Activated CD4-positive, alpha-beta T cell treated with anti-CD3 and anti-CD28 coated beads, Interleukin-2, amount 50 U/mL, for 1 hour (primary cell): ENCODE results near the gene FKBP1B.
"Not testable (repeated sequence)": the region's sequence is repeated elsewhere in the genome, so short reads cannot be mapped to it uniquely, and the experiment has no call there.

Experiments
- DNase-seq: peaks from one replicate; pipeline ENCODE4 v3.0.0-alpha.2; 2020

Gene FKBP1B

GRCh38 chr2:24073816-24074215, 24.3 kb downstream of the FKBP1B start:
- no peak for DNase-seq

DNA sequence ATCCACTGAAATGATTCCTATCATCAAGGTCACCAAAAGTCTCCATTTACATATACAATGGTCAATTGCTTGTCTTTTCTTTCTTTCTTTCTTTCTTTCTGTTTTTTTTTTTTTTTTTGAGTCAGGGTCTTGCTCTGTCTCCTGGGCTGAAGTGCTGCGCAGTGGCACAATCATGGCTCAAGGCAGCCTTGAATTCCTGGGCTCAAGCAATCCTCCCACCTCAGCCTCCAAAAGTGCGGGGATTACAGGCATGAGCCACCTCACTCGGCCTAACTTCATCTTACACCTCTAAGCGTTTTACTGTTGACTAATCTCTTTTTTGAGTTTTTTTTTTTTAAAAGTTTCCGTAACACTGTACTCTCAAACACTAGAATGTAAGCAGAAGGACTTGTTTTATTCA, 25.7 kb downstream of the FKBP1B start:
- no peak for DNase-seq

DNA sequence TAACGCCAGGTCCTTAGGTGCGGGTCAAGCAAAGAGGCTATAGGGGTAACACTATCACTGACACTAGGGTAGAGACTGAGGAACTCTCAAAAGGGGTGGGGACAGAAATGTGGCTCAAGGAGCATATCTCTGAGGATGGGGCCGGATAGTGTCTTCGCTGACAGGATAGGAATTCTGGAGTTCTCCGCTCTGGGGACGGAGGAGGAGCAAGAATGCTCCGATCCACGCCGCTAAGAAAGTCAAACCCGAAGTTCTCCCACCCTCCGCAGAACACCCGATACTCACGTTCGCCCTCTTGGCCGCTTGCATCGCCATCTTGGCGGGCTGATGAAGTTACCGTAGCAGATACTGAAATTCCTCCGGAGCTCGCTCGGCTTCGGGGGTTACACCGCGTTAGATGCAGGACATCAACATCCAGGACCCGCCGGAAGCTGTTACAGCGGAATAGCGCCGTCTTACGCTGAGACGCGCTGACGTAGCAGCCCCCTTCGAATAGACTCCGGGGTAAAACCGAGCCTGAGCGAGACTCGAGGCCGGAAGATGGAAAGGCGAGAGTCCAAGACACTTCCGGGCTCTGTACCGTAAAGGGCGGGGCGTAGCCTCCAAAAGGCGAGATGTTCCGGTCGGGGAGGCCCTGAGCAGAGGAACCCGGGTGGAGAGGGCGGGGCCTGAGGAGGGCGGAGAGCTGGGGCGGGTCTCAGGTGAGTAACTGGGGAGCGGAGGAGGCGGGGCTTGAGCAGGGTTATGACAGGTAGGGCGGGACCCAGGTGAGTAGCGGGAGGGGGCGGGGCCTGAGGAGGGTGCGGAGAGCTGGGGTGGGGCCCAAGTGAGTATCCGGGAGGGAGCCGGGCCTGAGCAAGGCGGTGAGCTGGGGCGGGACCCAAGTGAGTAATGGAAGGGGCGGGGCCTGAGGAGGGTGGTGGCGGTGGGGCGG, 26.6 kb downstream of the FKBP1B start, which contains the start of gene SF3B6:
Gene SF3B6, minus strand, starts transcription at position 412 of the 934 bp plus-strand sequence. Its CDS starts 97 bp downstream, at position 315.
- DNase-seq, result peak; percentile 100

DNA sequence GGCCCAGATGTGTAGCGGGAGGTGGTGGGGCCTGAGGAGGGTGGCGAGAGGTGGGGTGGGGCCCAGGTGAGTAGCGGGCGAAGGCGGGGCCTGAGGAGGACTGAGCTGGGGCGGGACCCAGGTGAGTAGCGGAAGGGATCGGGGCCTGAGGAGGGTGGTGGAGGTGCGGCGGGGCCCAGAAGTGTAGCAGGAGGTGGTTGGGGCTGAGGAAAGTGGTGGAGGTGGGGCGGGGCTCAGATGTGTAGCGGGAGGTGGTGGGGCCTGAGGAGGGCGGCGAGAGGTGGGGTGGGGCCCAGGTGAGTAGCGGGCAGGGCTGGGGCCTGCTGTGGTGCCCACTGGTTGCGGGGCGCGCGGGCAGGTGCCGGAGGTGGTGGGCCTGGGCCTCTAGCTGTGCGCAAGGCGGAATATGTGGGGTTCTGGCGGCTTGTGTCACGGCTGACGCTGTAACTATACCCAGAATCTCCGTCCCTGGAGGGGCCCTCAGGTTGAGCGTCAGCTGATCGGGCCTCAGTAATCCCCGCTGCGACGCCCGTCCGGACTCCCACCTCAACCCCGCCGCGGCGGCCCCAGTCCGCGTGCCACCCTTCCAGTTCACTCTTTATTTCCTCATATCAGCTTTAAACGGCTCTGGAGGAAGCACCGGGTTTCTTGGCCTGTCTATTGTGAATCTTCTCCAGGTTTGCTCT, 27.5 kb downstream of the FKBP1B start:
- no peak for DNase-seq

- no peak for DNase-seq
These were observed 28.0 kb downstream of the FKBP1B start for GRCh38 chr2:24077535-24077877.

DNA sequence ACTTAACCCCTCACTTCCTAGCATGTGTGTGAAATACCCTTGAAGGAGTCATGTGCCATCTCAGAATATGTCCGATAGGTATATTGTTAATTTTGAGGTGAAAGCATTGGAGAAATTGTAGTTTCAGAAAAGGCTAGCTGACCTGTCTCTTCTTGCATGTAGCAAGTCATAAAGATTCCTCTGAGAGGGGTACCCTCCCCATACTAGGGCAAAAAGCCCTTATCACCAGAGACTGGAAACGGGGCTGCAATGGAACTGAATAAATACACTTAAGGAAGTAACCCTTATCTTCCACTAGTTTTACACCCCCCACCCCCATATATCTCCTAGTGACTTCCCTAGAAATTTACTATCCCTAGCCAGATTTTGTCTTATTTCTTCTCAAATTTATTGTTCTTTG, 28.3 kb downstream of the FKBP1B start:
- DNase-seq, result no peak

GRCh38 chr2:24080701-24081100, 31.2 kb downstream of the FKBP1B start:
- DNase-seq, result no peak

DNA sequence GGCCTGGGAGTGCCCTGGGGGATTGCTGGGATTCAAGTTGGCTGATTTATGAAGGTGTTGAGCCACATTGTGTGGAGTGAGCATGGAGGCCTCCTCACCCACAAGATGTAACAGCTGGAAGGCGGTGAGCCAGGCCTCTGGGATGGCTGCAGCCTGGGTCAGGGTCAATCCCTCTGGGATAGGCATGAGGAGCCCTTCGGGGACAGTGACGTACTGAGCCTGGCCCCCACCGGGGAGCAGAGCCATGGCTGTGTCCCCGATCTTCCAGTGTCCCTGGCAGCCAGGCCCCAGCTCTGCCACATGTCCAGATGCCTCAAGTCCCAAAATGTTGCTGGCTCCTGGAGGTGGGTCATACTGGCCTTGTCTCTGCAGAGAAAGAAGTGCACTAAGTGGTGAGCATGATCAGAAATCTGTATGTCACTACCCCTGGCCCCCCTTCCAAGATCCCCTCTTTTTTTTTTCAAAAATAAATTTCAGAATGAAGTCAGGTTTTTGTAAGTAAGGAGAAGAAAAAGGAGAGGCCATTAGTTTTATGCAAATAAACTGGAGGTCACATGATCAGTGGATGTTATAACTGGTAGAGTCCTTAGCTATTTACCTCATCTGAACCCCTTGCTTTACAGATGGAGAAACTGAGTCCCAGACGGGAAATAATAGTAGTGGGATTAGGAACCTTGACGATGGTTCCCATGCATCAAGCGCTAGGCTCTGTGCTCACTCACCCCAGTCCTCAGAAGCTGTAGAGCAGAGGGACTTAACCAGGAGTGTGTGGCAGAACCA, 33.4 kb downstream of the FKBP1B start:
- no peak for DNase-seq

- DNase-seq, result peak; percentile 41
These were observed 34.2 kb downstream of the FKBP1B start for GRCh38 chr2:24083567-24084385.

GRCh38 chr2:24084386-24085199, 35.1 kb downstream of the FKBP1B start, which contains the start of gene TP53I3:
TSS of gene TP53I3 (minus strand) at chr2:24084834. CDS start at chr2:24084326, 508 bp downstream.
- peak; percentile 78 for DNase-seq

GRCh38 chr2:24085200-24085489, 35.6 kb downstream of the FKBP1B start:
- no peak for DNase-seq

DNA sequence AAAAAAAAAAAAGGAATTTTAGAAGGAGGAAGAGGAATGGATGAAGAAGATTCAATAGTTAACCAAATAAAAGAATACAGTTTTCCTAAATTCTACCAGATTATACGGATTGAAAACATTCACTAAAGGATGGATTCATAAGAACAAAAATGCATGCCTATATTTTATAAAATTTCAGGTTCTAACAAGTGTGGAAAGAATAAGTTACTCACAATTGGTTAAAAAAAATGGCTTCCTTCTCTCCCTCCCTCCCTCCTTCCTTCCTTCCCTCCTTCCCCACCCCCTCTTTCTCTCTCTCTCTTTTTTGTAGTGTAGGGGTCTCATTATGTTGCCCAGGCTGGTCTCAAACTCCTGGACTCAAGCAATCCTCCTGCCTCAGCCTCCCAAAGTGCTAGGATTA, 36.7 kb downstream of the FKBP1B start:
- no peak for DNase-seq

DNA sequence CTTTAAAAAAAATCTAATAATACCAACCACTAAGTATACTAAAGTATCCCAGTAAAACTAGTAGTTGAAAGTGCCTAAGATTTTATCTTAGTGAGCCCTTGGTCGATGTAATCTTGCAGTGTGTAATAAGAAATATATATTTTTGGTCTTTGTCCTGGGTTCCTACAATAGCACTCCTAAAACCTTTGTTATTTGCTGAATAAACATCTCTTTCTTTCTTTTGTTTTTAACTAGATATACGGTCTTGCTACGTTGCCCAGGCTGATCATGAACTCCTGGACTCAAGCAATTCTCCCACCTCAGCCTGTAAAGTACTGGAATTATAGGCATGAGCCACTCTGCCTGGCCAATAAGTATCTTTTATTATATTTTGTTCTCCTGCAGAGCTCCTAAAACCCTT, 37.5 kb downstream of the FKBP1B start:
- no peak for DNase-seq

DNA sequence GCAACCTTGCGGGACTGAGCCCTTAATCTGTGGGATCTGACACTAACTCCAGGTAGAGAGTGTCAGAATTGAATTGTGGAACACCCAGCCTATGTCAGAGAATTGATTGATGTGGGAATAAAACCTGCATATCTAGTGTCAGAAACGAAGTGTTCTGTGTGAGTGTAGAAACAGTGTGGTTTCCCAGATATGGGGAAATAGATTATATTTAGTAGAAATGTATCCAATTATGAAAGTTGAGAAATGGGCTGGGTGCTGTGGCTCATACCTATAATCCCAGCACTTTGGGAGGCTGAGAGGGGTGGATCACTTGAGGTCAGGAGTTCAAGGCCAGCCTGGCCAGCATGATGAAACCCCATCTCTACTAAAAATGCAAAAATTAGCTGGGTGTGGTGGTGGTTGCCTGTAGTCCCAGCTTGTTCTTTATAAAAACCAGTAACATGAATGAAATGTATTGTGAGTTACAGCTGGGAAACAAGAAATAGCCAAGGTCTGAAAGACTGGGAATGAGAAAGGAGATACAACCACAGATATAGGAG, 39.3 kb downstream of the FKBP1B start:
- no peak for DNase-seq

- DNase-seq, result not testable (repeated sequence)
These were observed 43.7 kb downstream of the FKBP1B start for GRCh38 chr2:24093270-24093669.

DNA sequence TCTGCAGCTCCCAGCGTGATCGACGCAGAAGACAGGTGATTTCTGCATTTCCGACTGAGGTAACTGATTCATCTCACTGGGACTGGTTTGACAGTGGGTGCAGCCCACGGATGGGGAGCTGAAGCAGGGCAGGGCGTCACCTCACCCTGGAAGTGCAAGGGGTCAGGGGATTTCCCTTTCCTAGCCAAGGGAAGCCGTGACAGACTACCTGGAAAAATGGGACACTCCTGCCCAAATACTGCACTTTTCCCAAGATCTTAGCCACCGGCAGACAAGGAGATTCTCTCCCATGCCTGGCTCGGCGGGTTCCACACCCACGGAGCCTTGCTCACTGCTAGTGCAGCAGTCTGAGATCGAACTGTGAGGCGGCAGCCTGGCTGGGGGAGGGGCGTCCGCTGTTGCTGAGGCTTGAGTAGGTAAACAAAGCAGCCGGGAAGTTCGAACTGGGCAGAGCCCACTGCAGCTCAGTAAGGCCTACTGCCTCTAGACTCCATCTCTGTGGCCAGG, 45.7 kb downstream of the FKBP1B start:
- DNase-seq, result not testable (repeated sequence)

DNA sequence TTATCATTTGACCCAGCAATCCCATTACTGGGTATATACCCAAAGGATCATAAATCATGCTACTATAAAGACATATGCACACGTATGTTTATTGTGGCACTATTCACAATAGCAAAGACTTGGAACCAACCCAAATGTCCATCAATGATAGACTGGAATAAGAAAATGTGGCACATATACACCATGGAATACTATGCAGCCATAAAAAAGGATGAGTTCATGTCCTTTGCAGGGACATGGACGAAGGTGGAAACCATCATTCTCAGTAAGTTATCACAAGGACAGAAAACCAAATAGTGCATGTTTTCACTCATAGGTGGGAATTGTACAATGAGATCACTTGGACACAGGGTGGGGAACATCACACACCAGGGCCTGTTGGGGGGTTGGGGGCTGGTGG, 51.2 kb downstream of the FKBP1B start:
- not testable (repeated sequence) for DNase-seq

DNA sequence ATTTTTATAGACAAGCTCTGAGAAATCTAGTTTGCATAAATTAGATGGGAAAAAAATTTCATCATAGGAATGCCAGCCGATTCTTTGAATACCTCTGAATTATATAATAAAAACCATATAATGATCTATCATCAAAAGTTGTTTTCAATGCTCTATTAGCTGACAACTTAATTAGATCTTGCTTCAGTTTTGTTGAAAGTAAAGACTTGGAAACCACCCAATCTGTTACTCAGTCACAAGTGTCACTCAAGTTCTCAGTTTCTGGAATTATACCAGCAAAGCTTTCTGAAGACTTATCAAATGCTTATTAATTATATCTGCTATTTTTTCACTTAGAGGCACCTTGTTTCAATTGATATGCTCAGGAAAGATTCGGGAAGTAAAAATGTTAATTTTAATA, 52.5 kb downstream of the FKBP1B start:
- no peak for DNase-seq

DNA sequence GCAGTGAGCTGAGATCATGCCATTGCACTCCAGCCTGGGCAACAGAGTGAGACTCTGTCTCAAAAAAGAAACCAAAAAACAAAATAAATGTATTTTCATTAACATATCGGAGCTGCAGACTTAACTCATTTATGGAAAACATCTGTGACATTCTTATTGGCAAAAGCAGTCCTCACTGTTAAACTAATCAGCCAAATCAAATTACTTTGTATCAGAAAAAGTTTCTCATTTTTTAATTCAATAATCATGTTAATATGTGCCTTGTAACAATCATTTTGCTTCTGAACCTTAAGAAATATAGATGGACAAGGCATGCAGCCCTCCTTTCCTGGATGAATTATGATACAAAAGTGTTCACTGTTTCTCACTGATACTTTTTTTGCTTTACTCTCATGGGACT, 53.1 kb downstream of the FKBP1B start:
- no peak for DNase-seq

DNA sequence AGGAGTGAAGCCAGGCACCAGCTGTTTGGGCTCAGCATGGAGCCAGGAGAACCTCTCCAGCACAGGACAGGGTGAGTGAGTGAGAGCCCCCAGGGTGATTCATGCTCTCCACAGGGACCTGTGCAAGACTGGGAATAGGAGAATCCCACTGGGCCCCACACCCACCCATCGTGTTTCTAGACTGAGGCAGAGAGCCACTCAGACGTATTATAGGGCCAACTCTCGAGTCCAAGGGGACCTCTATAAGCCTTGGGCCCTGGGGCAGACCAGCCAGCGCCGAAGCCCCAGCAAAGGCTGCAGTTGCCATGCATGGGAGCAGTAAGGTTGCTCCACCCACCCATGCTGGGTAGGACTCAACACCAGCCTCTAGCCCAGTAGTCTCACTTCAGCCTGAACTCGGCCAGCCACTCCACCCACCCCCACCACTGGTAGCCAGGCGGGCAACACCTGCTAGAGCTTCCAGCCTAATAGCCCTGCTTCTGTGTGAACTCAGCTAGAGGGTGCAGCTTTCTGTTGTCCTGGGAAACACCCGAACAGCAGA, 54.6 kb downstream of the FKBP1B start:
- no peak for DNase-seq

DNA sequence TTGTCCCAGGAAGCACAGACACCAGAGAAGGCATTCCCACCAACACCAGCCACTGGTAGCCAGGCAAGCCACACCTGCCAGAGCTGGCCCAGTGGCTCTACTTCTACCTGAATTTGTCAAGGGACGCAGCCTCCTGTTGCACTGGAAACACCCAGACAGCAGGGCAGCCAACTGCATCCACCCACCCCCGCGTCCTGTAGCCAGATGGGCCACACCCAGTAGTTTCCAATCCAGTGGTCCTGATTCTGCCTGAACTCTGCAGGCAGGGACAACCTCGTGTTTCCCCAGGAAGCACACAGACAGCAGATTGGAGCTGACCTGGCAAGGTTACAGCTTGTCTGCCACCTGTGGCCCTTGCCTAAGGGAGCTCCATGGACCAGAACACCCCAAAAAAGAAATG, 55.4 kb downstream of the FKBP1B start:
- no peak for DNase-seq
